ENCODE data around the gene POLE. TPM values are rescaled to one million over a fixed set of nuclear protein-coding genes. Genes with fewer than 3 reads are reported as not detected.

Gene POLE
- total RNA-seq, 2 donors from 2014 or later = 34.5 to 96.1 TPM

- no peak overlapping the region for H3K27ac ChIP-seq
- intact Hi-C loops (cut with DNase I) = no loop called here
- peaks cover 7% of the 10 kb centered on the region for H3K36me3 ChIP-seq
- no peak overlapping the region for H3K9ac ChIP-seq (ENCODE audit: low read depth in 2 of 2, low read length in 2 of 2)
- H3K27me3 ChIP-seq = no peaks in the 10 kb centered on the region
- no peaks in the 10 kb centered on the region for H3K4me1 ChIP-seq
- no peaks in the 10 kb centered on the region for H3K9me3 ChIP-seq
- no peak for TF ChIP-seq CTCF (IDR thresholded peaks at IDR 0.05)
- no peak for DNase-seq
- no peak overlapping the region for H3K4me3 ChIP-seq
Measured at GRCh38 chr12:132731574-132731973, 44.4 kb upstream of the POLE start.

- H3K9me3 ChIP-seq = no peaks in the 10 kb centered on the region
- no peaks in the 10 kb centered on the region for H3K4me1 ChIP-seq
- intact Hi-C loops (cut with DNase I) = no loop called here
- no peaks in the 10 kb centered on the region for H3K27me3 ChIP-seq
- TF ChIP-seq CTCF (IDR thresholded peaks at IDR 0.05) = no peak
- no peak overlapping the region for H3K9ac ChIP-seq (ENCODE audit: low read depth in 2 of 2, low read length in 2 of 2)
- no peak overlapping the region for H3K27ac ChIP-seq
- no peak overlapping the region for H3K4me3 ChIP-seq
- no peak for DNase-seq
- H3K36me3 ChIP-seq = peaks cover 7% of the 10 kb centered on the region
Measured at GRCh38 chr12:132730353-132730752, 43.2 kb upstream of the POLE start.

GRCh38 chr12:132729541-132730320 lies 42.6 kb upstream of the POLE start:
- peaks cover 7% of the 10 kb centered on the region for H3K36me3 ChIP-seq
- intact Hi-C loops (cut with DNase I) = no loop called here
- H3K4me1 ChIP-seq = no peaks in the 10 kb centered on the region
- H3K27ac ChIP-seq = no peak overlapping the region
- H3K4me3 ChIP-seq = no peak overlapping the region
- no peak for TF ChIP-seq CTCF (IDR thresholded peaks at IDR 0.05)
- H3K27me3 ChIP-seq = no peaks in the 10 kb centered on the region
- DNase-seq = no peak
- no peak overlapping the region for H3K9ac ChIP-seq (ENCODE audit: low read depth in 2 of 2, low read length in 2 of 2)
- H3K9me3 ChIP-seq = no peaks in the 10 kb centered on the region

GRCh38 chr12:132728502-132728901 lies 41.4 kb upstream of the POLE start:
- no peak for TF ChIP-seq CTCF (IDR thresholded peaks at IDR 0.05)
- DNase-seq = no peak
- no peak overlapping the region for H3K4me3 ChIP-seq

GRCh38 chr12:132727091-132727794 lies 40.1 kb upstream of the POLE start:
- Histone ChIP-seq H3K27ac (no peak overlapping the region), H3K36me3 (no peaks in the 10 kb centered on the region), H3K9me3 (no peaks in the 10 kb centered on the region), H3K4me1 (no peaks in the 10 kb centered on the region), H3K27me3 (no peaks in the 10 kb centered on the region), H3K4me3 (no peak overlapping the region), H3K9ac (ENCODE audit: low read depth in 2 of 2, low read length in 2 of 2) (no peak overlapping the region)
- no peak for TF ChIP-seq CTCF (IDR thresholded peaks at IDR 0.05)
- intact Hi-C loops (cut with DNase I) = no loop called here
- DNase-seq = no peak

More at GRCh38 chr12:132728502-132728901, 41.4 kb upstream of the POLE start:
- no peaks in the 10 kb centered on the region for H3K4me1 ChIP-seq
- no peak overlapping the region for H3K9ac ChIP-seq (ENCODE audit: low read depth in 2 of 2, low read length in 2 of 2)
- no peaks in the 10 kb centered on the region for H3K27me3 ChIP-seq
- intact Hi-C loops (cut with DNase I) = no loop called here
- H3K27ac ChIP-seq = no peak overlapping the region
- H3K36me3 ChIP-seq = no peaks in the 10 kb centered on the region
- H3K9me3 ChIP-seq = no peaks in the 10 kb centered on the region

All from colonic mucosa (tissue), 4 donors.